COLO668 (cell line): ENCODE measurements around the gene PLGRKT.
"Not testable (repeated sequence)": the region's sequence is repeated elsewhere in the genome, so short reads cannot be mapped to it uniquely, and the experiment has no call there.

ENCODE experiments used
- DNase-seq: peaks from one replicate; lab custom pipeline; 2025; ENCODE audit not compliant: unreplicated experiment; lab: John Stamatoyannopoulos, UW

PLGRKT gene

GRCh38 chr9:5453004-5453403 is 15.3 kb upstream of the PLGRKT start:
- no peak for DNase-seq

GRCh38 chr9:5452286-5452609 is 14.5 kb upstream of the PLGRKT start:
- DNase-seq, result no peak

DNA sequence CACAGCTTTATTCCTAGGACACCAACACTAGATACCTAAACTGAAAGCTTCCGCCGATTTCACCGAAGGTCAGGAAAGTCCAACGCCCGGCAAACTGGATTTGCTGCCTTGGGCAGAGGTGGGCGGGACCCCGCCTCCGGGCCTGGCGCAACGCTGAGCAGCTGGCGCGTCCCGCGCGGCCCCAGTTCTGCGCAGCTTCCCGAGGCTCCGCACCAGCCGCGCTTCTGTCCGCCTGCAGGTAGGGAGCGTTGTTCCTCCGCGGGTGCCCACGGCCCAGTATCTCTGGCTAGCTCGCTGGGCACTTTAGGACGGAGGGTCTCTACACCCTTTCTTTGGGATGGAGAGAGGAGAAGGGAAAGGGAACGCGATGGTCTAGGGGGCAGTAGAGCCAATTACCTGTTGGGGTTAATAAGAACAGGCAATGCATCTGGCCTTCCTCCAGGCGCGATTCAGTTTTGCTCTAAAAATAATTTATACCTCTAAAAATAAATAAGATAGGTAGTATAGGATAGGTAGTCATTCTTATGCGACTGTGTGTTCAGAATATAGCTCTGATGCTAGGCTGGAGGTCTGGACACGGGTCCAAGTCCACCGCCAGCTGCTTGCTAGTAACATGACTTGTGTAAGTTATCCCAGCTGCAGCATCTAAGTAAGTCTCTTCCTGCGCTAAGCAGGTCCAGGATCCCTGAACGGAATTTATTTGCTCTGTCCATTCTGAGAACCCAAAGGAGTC is 12.8 kb upstream of the PLGRKT start, which contains the start of gene CD274:
Gene CD274 (plus strand): TSS at position 184 of the 733 bp plus-strand sequence. CDS start 5,572 bp downstream, outside the sequence.
- DNase-seq, result peak; percentile 92

GRCh38 chr9:5449521-5450358 is 12.0 kb upstream of the PLGRKT start:
- no peak for DNase-seq

- DNase-seq, result no peak
Measured at GRCh38 chr9:5448461-5449435, 11.0 kb upstream of the PLGRKT start.

DNA sequence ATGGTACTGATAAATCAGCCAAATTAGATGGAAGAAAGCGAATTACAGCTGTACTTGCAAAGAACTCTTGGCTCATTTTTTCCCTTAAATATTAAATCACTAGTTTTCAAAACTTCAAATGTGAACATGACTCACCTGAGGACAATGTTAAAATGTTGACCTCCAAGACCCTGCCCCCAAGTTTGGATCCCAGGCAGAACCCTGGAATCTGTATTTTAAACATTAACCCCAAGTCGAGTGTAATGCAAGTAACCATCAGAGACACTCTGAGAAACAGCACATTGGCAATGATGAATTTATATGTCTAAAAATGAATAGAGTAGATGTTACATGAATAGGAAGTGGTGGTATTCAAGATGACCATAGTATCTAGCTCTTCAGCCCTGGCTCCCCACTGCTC is 10.3 kb upstream of the PLGRKT start:
- no peak for DNase-seq

GRCh38 chr9:5447337-5447736 is 9.6 kb upstream of the PLGRKT start:
- DNase-seq, result no peak

- DNase-seq, result no peak
Measured at GRCh38 chr9:5446451-5447236, 8.9 kb upstream of the PLGRKT start.

DNA sequence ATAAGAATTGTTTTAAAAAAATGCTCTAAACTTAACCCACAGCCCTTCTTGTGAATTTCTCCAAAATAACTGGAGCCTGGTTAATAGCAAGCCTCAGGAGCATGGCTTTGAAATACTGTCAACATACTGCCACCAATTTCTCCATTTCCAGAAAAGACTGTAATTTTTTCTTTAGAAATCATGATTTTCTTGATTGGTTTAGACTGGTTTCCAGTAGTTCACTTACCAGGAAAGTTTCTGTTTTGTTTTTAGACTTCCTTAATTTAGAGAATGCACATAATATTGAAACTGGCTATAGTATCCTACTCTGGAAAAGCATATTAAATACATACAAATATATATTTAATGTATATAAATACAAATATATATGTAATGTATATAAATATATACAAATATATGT is 8.2 kb upstream of the PLGRKT start:
- no peak for DNase-seq

GRCh38 chr9:5445096-5445495 is 7.4 kb upstream of the PLGRKT start:
- not testable (repeated sequence) for DNase-seq

DNA sequence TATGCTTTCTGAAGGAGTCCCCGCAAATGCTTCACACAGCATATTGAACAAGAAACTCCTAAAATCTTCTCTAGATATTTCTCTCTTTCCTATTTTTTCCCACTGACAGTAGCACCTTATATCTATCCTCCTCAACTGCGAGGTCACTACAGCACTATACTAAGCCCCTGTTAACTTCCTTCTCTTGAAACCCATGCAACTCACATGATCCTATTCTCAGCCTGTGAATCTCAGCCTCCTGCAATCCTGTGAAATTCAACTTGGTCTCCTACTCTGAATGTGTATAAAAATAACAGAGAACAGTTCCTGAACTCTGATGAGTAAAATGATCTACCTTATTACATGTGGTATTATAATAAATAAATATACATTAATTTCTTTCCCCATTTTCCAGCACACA is 6.1 kb upstream of the PLGRKT start:
- no peak for DNase-seq

GRCh38 chr9:5442400-5443011 is 4.8 kb upstream of the PLGRKT start:
- DNase-seq, result peak; percentile 29

DNA sequence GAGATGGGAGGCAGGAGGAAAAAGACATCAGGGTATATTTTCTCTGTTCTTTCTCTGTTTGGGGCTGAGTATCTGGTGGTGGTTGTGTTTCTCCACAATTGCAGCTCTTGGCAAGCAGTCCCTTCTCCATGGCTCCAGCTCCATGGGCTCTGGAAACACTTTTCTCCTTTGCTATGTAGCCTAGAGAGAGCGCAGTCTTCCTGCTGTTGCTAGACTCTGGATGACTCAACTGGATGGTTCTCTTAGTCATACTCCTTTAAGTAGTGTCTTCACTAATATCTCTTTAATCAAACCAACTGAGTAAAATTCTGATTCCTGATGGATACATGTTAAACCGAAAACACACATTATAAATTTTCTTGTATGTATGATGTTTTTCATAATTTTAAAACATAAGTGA is 3.3 kb upstream of the PLGRKT start:
- DNase-seq, result no peak

GRCh38 chr9:5440426-5440825 is 2.7 kb upstream of the PLGRKT start:
- DNase-seq, result no peak

- DNase-seq, result no peak
Measured at GRCh38 chr9:5438301-5439162, 807 bp upstream of the PLGRKT start.

GRCh38 chr9:5436441-5436840 is 1.3 kb downstream of the PLGRKT start:
- no peak for DNase-seq

- no peak for DNase-seq
Measured at GRCh38 chr9:5435912-5436311, 1.8 kb downstream of the PLGRKT start.

GRCh38 chr9:5433841-5434810 is 3.6 kb downstream of the PLGRKT start:
- not testable (repeated sequence) for DNase-seq
